IMR-90 (cell line): Measurements from ENCODE around the gene LMAN2. TPM values are rescaled to one million over a fixed set of nuclear protein-coding genes. Genes with fewer than 3 reads are reported as not detected.

ENCODE experiments used
- ATAC-seq: fragments of 200-7000 bp; cut with Tn5 transposase; 2 replicates; pipeline ENCODE4 v1.9.1; 2020; ENCODE audit warnings: low read depth, mild to moderate bottlenecking, moderate library complexity
- BruUV-seq: library from RNA; stranded (reverse); fragments of 400-500 nt; replicated peaks from 2 replicates; lab custom pipeline; 2021; lab: Mats Ljungman, UMichigan
- CTCF ChIA-PET: fragments of 300-600 bp; formaldehyde crosslinking; extraction: SDS; loops from one replicate; lab custom pipeline; 2021; ENCODE audit warnings: antibody characterized with exemption; lab: Yijun Ruan, JAX
- POLR2A ChIA-PET: fragments of 300-600 bp; sonication (Branson Sonifier 250); formaldehyde crosslinking; loops from one replicate; lab custom pipeline; 2022; ENCODE audit warnings: antibody characterized with exemption; ENCODE audit not compliant: unreplicated experiment; lab: Charles Lee
- DNase-seq: peaks from one replicate; pipeline ENCODE4 v3.0.0; 2013
- H2AFZ ChIP-seq: replicated peaks from 2 replicates; pipeline ENCODE3; 2013; ENCODE audit warnings: low read length, mild to moderate bottlenecking; ENCODE audit not compliant: poor library complexity
- H2AK5ac ChIP-seq: 2 replicates; pipeline ENCODE4 v1.6.1; 2013; ENCODE audit warnings: low read depth, low read length, inconsistent platforms
- H2AK9ac ChIP-seq: replicated peaks from 2 replicates; pipeline ENCODE3; 2013; ENCODE audit warnings: mild to moderate bottlenecking, low read depth, low read length, moderate library complexity; ENCODE audit not compliant: poor library complexity
- H2BK120ac ChIP-seq: 2 replicates; pipeline ENCODE4 v1.6.1; 2013; ENCODE audit warnings: low read depth, low read length, inconsistent platforms
- H2BK15ac ChIP-seq: 3 replicates; pipeline ENCODE4 v1.6.1; 2013; ENCODE audit warnings: low read depth, low read length, inconsistent platforms
- H2BK20ac ChIP-seq: 2 replicates; pipeline ENCODE4 v1.6.1; 2013; ENCODE audit warnings: low read depth, mild to moderate bottlenecking, inconsistent platforms, low read length, moderate library complexity
- H2BK5ac ChIP-seq: 2 replicates; pipeline ENCODE4 v1.6.1; 2013; ENCODE audit warnings: mild to moderate bottlenecking, low read depth, low read length, inconsistent platforms; ENCODE audit not compliant: poor library complexity, severe bottlenecking
- H3K14ac ChIP-seq: replicated peaks from 2 replicates; pipeline ENCODE4 v1.6.1; 2013; ENCODE audit warnings: low read depth, low read length, inconsistent platforms
- H3K18ac ChIP-seq: 2 replicates; pipeline ENCODE4 v1.6.1; 2013; ENCODE audit warnings: low read depth, low read length, control low read depth
- H3K23ac ChIP-seq: 2 replicates; pipeline ENCODE4 v1.6.1; 2013; ENCODE audit warnings: low read depth, low read length, inconsistent platforms
- H3K27ac ChIP-seq: 2 replicates; pipeline ENCODE4 v1.5.1; 2013; ENCODE audit warnings: mild to moderate bottlenecking, control low read depth, low read length; ENCODE audit not compliant: insufficient read depth
- H3K27me3 ChIP-seq: 2 replicates; pipeline ENCODE4 v1.6.1; 2013; ENCODE audit warnings: low read length; ENCODE audit not compliant: control insufficient read depth, insufficient read depth
- H3K36me3 ChIP-seq: 2 replicates; pipeline ENCODE4 v1.6.1; 2013; ENCODE audit warnings: low read length, mixed read lengths; ENCODE audit not compliant: control insufficient read depth, insufficient read depth
- H3K4ac ChIP-seq: 2 replicates; pipeline ENCODE4 v1.6.1; 2013; ENCODE audit warnings: low read depth, low read length, inconsistent platforms
- H3K4me1 ChIP-seq: 2 replicates; pipeline ENCODE4 v1.6.1; 2013; ENCODE audit warnings: low read length, mixed read lengths; ENCODE audit not compliant: control insufficient read depth, insufficient read depth
- H3K4me2 ChIP-seq: 2 replicates; pipeline ENCODE4 v1.6.1; 2013; ENCODE audit warnings: low read depth, mild to moderate bottlenecking, control low read depth, low read length, moderate library complexity
- H3K4me3 ChIP-seq: 2 replicates; pipeline ENCODE4 v1.5.1; 2013; ENCODE audit warnings: low read depth, mild to moderate bottlenecking, control low read depth, low read length, moderate library complexity; ENCODE audit not compliant: insufficient read depth
- H3K56ac ChIP-seq: 2 replicates; pipeline ENCODE4 v1.6.1; 2013; ENCODE audit warnings: low read length, inconsistent platforms; ENCODE audit not compliant: insufficient read depth; ENCODE audit errors: extremely low read depth
- H3K79me1 ChIP-seq, 2 experiments: 2 replicates each; pipeline ENCODE4 v1.6.1; 2013; ENCODE audit warnings: low read length in 2 of 2, inconsistent platforms in 1 of 2, low read depth in 1 of 2
- H3K9ac ChIP-seq: 2 replicates; pipeline ENCODE4 v1.6.1; 2013; ENCODE audit warnings: low read depth, low read length, control low read depth
- H3K9me1 ChIP-seq: 2 replicates; pipeline ENCODE4 v1.6.1; 2013; ENCODE audit warnings: low read length, inconsistent platforms; ENCODE audit not compliant: insufficient read depth
- H3K9me3 ChIP-seq: 2 replicates; pipeline ENCODE4 v1.6.1; 2013; ENCODE audit warnings: low read length; ENCODE audit not compliant: control insufficient read depth, insufficient read depth
- H4K20me1 ChIP-seq: 2 replicates; pipeline ENCODE4 v1.6.1; 2013; ENCODE audit warnings: low read length, inconsistent platforms; ENCODE audit not compliant: insufficient read depth
- H4K5ac ChIP-seq: 2 replicates; pipeline ENCODE4 v1.6.1; 2013; ENCODE audit warnings: mild to moderate bottlenecking, low read depth, low read length, control low read depth
- H4K8ac ChIP-seq, 2 experiments: 2 replicates each; pipeline ENCODE4 v1.6.1; 2013; ENCODE audit warnings: low read depth in 2 of 2, low read length in 2 of 2, control low read depth in 1 of 2, inconsistent platforms in 1 of 2
- H4K91ac ChIP-seq: 2 replicates; pipeline ENCODE4 v1.6.1; 2013; ENCODE audit warnings: low read depth, low read length, inconsistent platforms; ENCODE audit not compliant: insufficient read depth
- BHLHE40 ChIP-seq: fragments of 150-350 bp; IDR thresholded peaks from 2 replicates; pipeline ENCODE4 v1.6.1; 2016; ENCODE audit warnings: mild to moderate bottlenecking, low read depth, low read length
- CEBPB ChIP-seq: IDR thresholded peaks from 2 replicates; pipeline ENCODE4 v1.6.1; 2012; ENCODE audit warnings: low read depth, low read length, improper control_type of control experiment
- CHD1 ChIP-seq: IDR thresholded peaks from 2 replicates; pipeline ENCODE4 v1.6.1; 2012; ENCODE audit warnings: low read depth, low read length, improper control_type of control experiment
- FOS ChIP-seq: fragments of 150-350 bp; IDR thresholded peaks from 2 replicates; pipeline ENCODE4 v1.6.1; 2016; ENCODE audit warnings: low read depth, low read length
- MAFK ChIP-seq: IDR thresholded peaks from 2 replicates; pipeline ENCODE4 v1.6.1; 2012; ENCODE audit warnings: low read depth, low read length, improper control_type of control experiment
- MAZ ChIP-seq: IDR thresholded peaks from 2 replicates; pipeline ENCODE4 v1.6.1; 2012; ENCODE audit warnings: low read depth, mild to moderate bottlenecking, low read length, improper control_type of control experiment, moderate library complexity, borderline replicate concordance
- MXI1 ChIP-seq: IDR thresholded peaks from 2 replicates; pipeline ENCODE4 v1.6.1; 2012; ENCODE audit warnings: low read depth, mild to moderate bottlenecking, low read length, moderate library complexity, borderline replicate concordance
- NFE2L2 ChIP-seq: fragments of 150-350 bp; IDR thresholded peaks from 2 replicates; pipeline ENCODE4 v1.6.1; 2016; ENCODE audit warnings: low read depth, mild to moderate bottlenecking, low read length
- POLR2A ChIP-seq: IDR thresholded peaks from 2 replicates; pipeline ENCODE4 v1.6.1; 2012; ENCODE audit warnings: mild to moderate bottlenecking, low read depth, low read length
- RAD21 ChIP-seq: IDR thresholded peaks from 2 replicates; pipeline ENCODE4 v1.6.1; 2012; ENCODE audit warnings: low read length, improper control_type of control experiment
- RCOR1 ChIP-seq: IDR thresholded peaks from 2 replicates; pipeline ENCODE4 v1.6.1; 2012; ENCODE audit warnings: mild to moderate bottlenecking, low read length, improper control_type of control experiment; ENCODE audit not compliant: insufficient replicate concordance
- RFX5 ChIP-seq: IDR thresholded peaks from 2 replicates; pipeline ENCODE4 v1.8.0; 2012; ENCODE audit warnings: low read depth, mild to moderate bottlenecking, low read length, moderate library complexity
- SMC3 ChIP-seq: fragments of 150-350 bp; IDR thresholded peaks from 2 replicates; pipeline ENCODE4 v1.6.1; 2016; ENCODE audit warnings: low read depth, mild to moderate bottlenecking, antibody characterized with exemption, low read length, moderate library complexity
- WGBS, 2 experiments: methylation state at CpG; one replicate each; pipeline versions ENCODE4 v1.1.5 to v1.1.7; 2013; ENCODE audit warnings: missing lambda C conversion rate in 2 of 2; ENCODE audit not compliant: insufficient read length in 1 of 2; ENCODE audit errors: extremely low coverage in 2 of 2; 5-methylcytosine and 5-hydroxymethylcytosine counted together
- dilution Hi-C: fragments of 300-500 bp; cut with HindIII; formaldehyde crosslinking; loops from one replicate; pipeline ENCODE4 v1.14.3; 2018; ENCODE audit warnings: low sequenced_read_pairs; ENCODE audit not compliant: unreplicated experiment
- in situ Hi-C: fragments of 300-500 bp; cut with MboI; formaldehyde crosslinking; loops from 3 replicates; pipeline ENCODE4 v1.14.3; 2019; ENCODE audit warnings: low sequenced_read_pairs, inconsistent platforms, mixed read lengths
- intact Hi-C: fragments of 100-400 bp; cut with micrococcal nuclease; formaldehyde crosslinking; loops from 2 replicates; pipeline ENCODE4 v1.10.0; 2022
- polyA plus RNA-seq, 3 experiments: library from polyadenylated mRNA; depleted of rRNA; stranded (reverse); fragments of >200 nt; gene quantifications; 2 replicates each; pipeline ENCODE4 v1.2.3, GENCODE V29; 2012; ENCODE audit warnings: low replicate concordance in 1 of 3
- total RNA-seq: library from RNA; depleted of rRNA; stranded (reverse); fragments of >200 nt; gene quantifications from 2 replicates; pipeline ENCODE4 v1.2.3, GENCODE V29; 2012
- TF ChIP-seq, protein P1 (sequence below): fragments of 150-350 bp; IDR thresholded peaks from 2 replicates; pipeline ENCODE4 v1.6.1; 2017; ENCODE audit warnings: mild to moderate bottlenecking, antibody characterized with exemption, low read length, low read depth
- TF ChIP-seq, protein P2 (sequence below): conservative IDR thresholded peaks from 2 replicates; pipeline ENCODE4 v1.5.1; 2012; ENCODE audit warnings: mild to moderate bottlenecking, low read depth, low read length, improper control_type of control experiment

Gene LMAN2
- total and polyA plus RNA-seq, 2 of the 4 experiments (the other 2 are of a cell fraction) = 253 to 303 TPM

DNA sequence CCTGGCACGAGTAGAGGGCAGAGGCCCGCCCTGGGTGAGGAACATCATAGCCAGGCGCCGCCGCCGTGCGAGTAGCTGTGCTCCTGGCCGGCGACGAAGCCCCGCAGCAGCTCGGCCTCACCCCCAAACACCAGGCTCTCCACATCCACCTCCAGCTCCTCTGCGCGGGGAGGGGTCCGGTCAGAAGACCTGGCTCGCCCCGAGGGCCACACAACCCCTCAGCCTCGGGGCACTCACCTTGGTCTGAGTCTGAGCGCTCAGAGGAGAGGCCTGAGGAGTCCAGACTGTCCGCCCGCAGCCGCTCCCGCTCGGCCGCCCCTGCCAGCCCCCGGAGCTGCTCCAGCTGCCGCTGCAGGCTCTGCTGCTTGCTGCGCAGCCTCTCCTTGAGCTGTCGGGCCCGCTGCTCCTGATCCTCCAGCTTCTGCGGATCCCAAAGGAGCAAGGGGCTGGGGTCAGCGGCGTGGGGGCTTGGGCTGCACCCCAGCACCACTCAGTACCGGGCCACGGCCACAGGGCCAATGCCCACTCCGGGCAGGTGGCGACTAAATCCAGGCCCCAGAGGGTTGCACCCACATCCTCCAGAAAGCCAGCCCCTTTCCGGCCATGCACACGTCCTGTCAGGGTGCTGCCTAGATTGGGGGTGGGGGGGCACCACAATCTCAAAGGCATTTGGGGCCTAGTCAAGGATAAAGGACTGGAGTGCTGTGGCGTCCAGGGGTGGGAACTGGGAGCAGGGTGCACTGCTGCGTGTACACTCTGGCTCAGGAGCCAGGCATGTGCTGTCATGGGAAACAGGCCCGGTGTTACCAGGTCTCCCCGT is 43.7 kb downstream of the LMAN2 start:
- ChIA-PET POLR2A (interaction anchor here (0.6 kb wide), 1 partner anchor 190 kb away, joined by 3 read pairs; the partner anchor contains the start of gene PDLIM7), CTCF (no interaction called here)
- Histone ChIP-seq H3K4me3 (no peak overlapping the region), H3K9me1 (0 out of 2 replicates have a peak, but pooled peaks cover 4% of the 10 kb centered on the region), H2BK5ac (no peak overlapping the region), H3K36me3 (peaks cover 19% of the 10 kb centered on the region), H3K18ac (no peak overlapping the region), H4K91ac (no peak overlapping the region), H3K4me1 (peaks cover 6% of the 10 kb centered on the region), H2BK15ac (no peak overlapping the region), H3K79me1 (peaks cover 13 to 72% of the 10 kb centered on the region in 2 experiments; a peak in 3 of 4 replicates), H3K56ac (no peak overlapping the region), H2AK5ac (no peak overlapping the region), H3K4me2 (no peak overlapping the region), H2AFZ (no peak overlapping the region), H3K23ac (no peak overlapping the region), H2BK120ac (no peak overlapping the region), H4K20me1 (peaks cover 48% of the 10 kb centered on the region), H3K14ac (no peak overlapping the region), H3K9me3 (no peaks in the 10 kb centered on the region), H2AK9ac (no peak overlapping the region), H3K4ac (no peak overlapping the region), H3K9ac (no peak overlapping the region), H3K27me3 (no peaks in the 10 kb centered on the region), H4K5ac (no peak overlapping the region), H2BK20ac (no peak overlapping the region), H4K8ac (no peak overlapping the region), H3K27ac (no peak overlapping the region)
- intact Hi-C loops = no loop called here
- ATAC-seq = no peak
- dilution Hi-C loops = no loop called here
- 93% methylated on average over 22 of the region's 43 CpGs; no CpG with 5 or more reads in 1 of the 2 experiments for WGBS, 2 experiments
- no TSS peak for BruUV-seq
- in situ Hi-C loops = no loop called here
- DNase-seq = no peak
- no peak for TF ChIP-seq FOS
- TF ChIP-seq MXI1 = no peak
- TF ChIP-seq CEBPB = no peak
- TF ChIP-seq POLR2A = no peak
- TF ChIP-seq SMC3 = no peak
- TF ChIP-seq RAD21 = no peak
- TF ChIP-seq BHLHE40 = no peak
- no peak for TF ChIP-seq MAZ
- TF ChIP-seq MAFK = no peak
- TF ChIP-seq RFX5 = no peak
- TF ChIP-seq, protein P1, sequence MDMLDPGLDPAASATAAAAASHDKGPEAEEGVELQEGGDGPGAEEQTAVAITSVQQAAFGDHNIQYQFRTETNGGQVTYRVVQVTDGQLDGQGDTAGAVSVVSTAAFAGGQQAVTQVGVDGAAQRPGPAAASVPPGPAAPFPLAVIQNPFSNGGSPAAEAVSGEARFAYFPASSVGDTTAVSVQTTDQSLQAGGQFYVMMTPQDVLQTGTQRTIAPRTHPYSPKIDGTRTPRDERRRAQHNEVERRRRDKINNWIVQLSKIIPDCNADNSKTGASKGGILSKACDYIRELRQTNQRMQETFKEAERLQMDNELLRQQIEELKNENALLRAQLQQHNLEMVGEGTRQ = no peak
- no peak for TF ChIP-seq NFE2L2
- TF ChIP-seq, protein P2, sequence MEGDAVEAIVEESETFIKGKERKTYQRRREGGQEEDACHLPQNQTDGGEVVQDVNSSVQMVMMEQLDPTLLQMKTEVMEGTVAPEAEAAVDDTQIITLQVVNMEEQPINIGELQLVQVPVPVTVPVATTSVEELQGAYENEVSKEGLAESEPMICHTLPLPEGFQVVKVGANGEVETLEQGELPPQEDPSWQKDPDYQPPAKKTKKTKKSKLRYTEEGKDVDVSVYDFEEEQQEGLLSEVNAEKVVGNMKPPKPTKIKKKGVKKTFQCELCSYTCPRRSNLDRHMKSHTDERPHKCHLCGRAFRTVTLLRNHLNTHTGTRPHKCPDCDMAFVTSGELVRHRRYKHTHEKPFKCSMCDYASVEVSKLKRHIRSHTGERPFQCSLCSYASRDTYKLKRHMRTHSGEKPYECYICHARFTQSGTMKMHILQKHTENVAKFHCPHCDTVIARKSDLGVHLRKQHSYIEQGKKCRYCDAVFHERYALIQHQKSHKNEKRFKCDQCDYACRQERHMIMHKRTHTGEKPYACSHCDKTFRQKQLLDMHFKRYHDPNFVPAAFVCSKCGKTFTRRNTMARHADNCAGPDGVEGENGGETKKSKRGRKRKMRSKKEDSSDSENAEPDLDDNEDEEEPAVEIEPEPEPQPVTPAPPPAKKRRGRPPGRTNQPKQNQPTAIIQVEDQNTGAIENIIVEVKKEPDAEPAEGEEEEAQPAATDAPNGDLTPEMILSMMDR = no peak
- no peak for TF ChIP-seq CHD1
- no peak for TF ChIP-seq RCOR1
